Mucosa of stomach (tissue), 1 donor: ENCODE data around the gene HS3ST5.
"Not testable (repeated sequence)": the region's sequence is repeated elsewhere in the genome, so short reads cannot be mapped to it uniquely, and the experiment has no call there.

Source experiments
- H3K27me3 ChIP-seq: one replicate; pipeline ENCODE4 v1.7.0; 2013; ENCODE audit warnings: mild to moderate bottlenecking, low read length; ENCODE audit not compliant: control insufficient read depth, insufficient read depth
- H3K36me3 ChIP-seq: one replicate; pipeline ENCODE4 v1.7.0; 2013; ENCODE audit warnings: low read length; ENCODE audit not compliant: control insufficient read depth, insufficient read depth
- H3K4me1 ChIP-seq: one replicate; pipeline ENCODE4 v1.7.0; 2013; ENCODE audit warnings: mild to moderate bottlenecking, low read length; ENCODE audit not compliant: control insufficient read depth, insufficient read depth
- H3K4me3 ChIP-seq: one replicate; pipeline ENCODE4 v1.7.0; 2013; ENCODE audit warnings: low read length
- H3K9ac ChIP-seq: one replicate; pipeline ENCODE4 v1.7.0; 2013; ENCODE audit warnings: mild to moderate bottlenecking, low read length, moderate library complexity
- H3K9me3 ChIP-seq: one replicate; pipeline ENCODE4 v1.7.0; 2013; ENCODE audit warnings: mild to moderate bottlenecking, low read length, moderate library complexity; ENCODE audit not compliant: control insufficient read depth
- donor health status: Pancreatic carcinoma.

HS3ST5 gene

GRCh38 chr6:114096561-114097172, 246.2 kb downstream of the HS3ST5 start:
- Histone ChIP-seq H3K9ac (no peak overlapping the region), H3K4me1 (no peaks in the 10 kb centered on the region), H3K4me3 (no peak overlapping the region), H3K27me3 (no peaks in the 10 kb centered on the region), H3K9me3 (no peaks in the 10 kb centered on the region), H3K36me3 (no peaks in the 10 kb centered on the region)

DNA sequence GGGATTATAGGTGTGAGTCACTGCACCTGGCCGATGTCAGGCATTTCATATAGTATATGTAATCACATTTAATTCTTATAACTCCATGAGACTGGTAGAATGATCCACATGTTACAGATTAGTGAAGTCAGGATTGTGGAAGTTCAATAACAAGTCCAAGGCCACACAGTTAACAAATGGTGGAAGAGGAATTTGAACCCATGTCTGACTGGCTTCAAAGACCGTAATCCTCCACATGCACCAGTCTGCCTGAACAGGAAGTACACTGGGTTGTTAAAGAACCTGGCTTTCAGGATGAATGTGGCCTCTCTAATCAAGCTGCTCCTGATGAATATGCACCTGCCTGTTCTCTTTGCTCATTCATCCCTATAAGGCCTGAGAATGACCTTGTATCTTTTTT, 249.9 kb downstream of the HS3ST5 start:
- Histone ChIP-seq H3K4me3 (no peak overlapping the region), H3K9me3 (no peaks in the 10 kb centered on the region), H3K27me3 (no peaks in the 10 kb centered on the region), H3K9ac (no peak overlapping the region), H3K36me3 (no peaks in the 10 kb centered on the region), H3K4me1 (no peaks in the 10 kb centered on the region)

DNA sequence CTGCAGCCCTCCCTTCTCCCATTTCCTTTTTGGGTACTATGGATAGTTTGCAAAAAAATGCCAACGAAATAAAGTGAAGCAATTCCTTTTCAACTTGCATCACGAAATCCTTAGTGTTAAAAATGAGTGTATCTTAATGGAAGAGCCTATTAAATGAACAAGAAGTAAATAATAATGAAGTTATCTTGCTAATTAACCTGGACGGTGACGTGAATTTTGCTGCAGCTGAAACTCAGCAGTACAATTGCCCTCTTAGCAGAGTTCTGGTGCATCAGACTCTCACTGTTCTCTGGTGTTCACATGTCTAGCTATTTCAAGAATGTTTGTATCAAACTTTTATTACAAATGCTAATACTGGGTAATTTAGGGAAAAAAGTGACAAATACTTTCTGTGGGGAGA, 252.2 kb downstream of the HS3ST5 start:
- H3K9me3 ChIP-seq: no peaks in the 10 kb centered on the region
- H3K36me3 ChIP-seq: no peaks in the 10 kb centered on the region
- H3K9ac ChIP-seq: no peak overlapping the region
- H3K4me1 ChIP-seq: no peaks in the 10 kb centered on the region
- no peaks in the 10 kb centered on the region for H3K27me3 ChIP-seq
- no peak overlapping the region for H3K4me3 ChIP-seq

- no peaks in the 10 kb centered on the region for H3K4me1 ChIP-seq
- H3K9me3 ChIP-seq: no peaks in the 10 kb centered on the region
- H3K4me3 ChIP-seq: no peak overlapping the region
- H3K36me3 ChIP-seq: no peaks in the 10 kb centered on the region
- H3K9ac ChIP-seq: no peak overlapping the region
- H3K27me3 ChIP-seq: no peaks in the 10 kb centered on the region
Observed at GRCh38 chr6:114087496-114087895, 255.3 kb downstream of the HS3ST5 start.

DNA sequence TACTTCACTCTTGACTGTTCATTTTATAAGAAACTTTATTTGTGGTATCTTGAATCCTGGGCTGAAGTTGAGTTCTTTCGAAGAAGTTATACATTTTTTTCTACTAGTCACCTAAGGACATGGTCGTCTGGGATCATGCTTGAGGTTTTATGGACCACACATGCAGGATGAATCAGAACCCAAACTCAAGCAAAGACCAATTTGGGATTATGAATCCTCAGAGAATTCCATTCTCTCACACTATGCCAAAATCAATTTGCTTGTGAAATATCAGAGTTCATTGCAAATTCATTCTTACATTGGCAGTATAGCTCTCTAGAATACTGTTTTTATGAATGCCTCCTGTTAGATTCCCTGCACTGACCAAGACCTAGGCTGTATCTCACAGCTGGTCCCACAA, 257.6 kb downstream of the HS3ST5 start:
- no peak overlapping the region for H3K4me3 ChIP-seq
- no peaks in the 10 kb centered on the region for H3K4me1 ChIP-seq
- H3K36me3 ChIP-seq: no peaks in the 10 kb centered on the region
- no peaks in the 10 kb centered on the region for H3K27me3 ChIP-seq
- H3K9me3 ChIP-seq: no peaks in the 10 kb centered on the region
- H3K9ac ChIP-seq: no peak overlapping the region

- H3K4me1 ChIP-seq: no peaks in the 10 kb centered on the region
- no peaks in the 10 kb centered on the region for H3K9me3 ChIP-seq
- H3K27me3 ChIP-seq: no peaks in the 10 kb centered on the region
- H3K36me3 ChIP-seq: no peaks in the 10 kb centered on the region
- no peak overlapping the region for H3K9ac ChIP-seq
- no peak overlapping the region for H3K4me3 ChIP-seq
Observed at GRCh38 chr6:114084327-114084890, 258.4 kb downstream of the HS3ST5 start.

DNA sequence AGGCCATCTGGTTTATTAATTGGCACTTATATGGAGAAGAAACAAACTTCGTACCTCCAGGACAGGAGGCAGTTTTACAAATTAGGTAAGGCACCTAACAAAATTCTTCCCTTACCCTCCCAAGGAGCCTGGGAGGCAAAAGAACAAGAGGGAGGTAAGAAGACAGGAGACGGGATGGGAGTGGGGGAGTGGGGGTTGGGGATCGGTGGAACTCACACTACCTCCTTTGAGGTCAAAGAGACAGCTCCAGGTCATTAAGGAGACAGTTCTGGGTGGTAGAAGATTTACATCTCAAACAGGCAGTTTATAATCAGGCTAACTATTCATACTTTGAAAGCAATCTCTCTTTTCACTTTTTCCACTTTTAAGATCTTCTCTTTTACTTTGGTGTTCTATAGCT, 259.6 kb downstream of the HS3ST5 start:
- Histone ChIP-seq H3K27me3 (no peaks in the 10 kb centered on the region), H3K4me3 (no peak overlapping the region), H3K36me3 (no peaks in the 10 kb centered on the region), H3K9ac (no peak overlapping the region), H3K9me3 (no peaks in the 10 kb centered on the region), H3K4me1 (no peaks in the 10 kb centered on the region)

DNA sequence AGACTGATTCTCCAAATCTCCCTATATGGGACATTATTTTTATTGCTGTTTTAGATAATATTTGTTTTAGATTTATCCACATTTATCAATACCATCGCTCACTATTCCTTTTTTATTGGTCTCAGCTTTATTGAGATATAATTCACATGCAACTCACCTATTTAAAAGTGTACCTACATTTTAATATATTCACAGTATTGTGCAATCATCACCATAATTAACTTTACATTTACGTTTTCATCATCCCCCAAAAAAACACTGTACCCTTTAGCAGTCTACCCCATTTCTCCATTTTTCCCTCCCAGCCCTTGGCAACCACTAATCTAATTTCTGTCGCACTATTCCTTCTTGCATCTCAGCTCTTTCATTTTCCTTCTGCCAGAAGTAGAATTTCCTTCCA, 261.1 kb downstream of the HS3ST5 start:
- no peaks in the 10 kb centered on the region for H3K36me3 ChIP-seq
- no peak overlapping the region for H3K4me3 ChIP-seq
- H3K27me3 ChIP-seq: no peaks in the 10 kb centered on the region
- no peaks in the 10 kb centered on the region for H3K9me3 ChIP-seq
- no peaks in the 10 kb centered on the region for H3K4me1 ChIP-seq
- no peak overlapping the region for H3K9ac ChIP-seq

- Histone ChIP-seq H3K4me3 (no peak overlapping the region), H3K4me1 (no peaks in the 10 kb centered on the region), H3K36me3 (no peaks in the 10 kb centered on the region), H3K9ac (no peak overlapping the region), H3K27me3 (no peaks in the 10 kb centered on the region), H3K9me3 (no peaks in the 10 kb centered on the region)
Observed at GRCh38 chr6:114080891-114081510, 261.8 kb downstream of the HS3ST5 start.

GRCh38 chr6:114080410-114080809, 262.4 kb downstream of the HS3ST5 start:
- H3K4me3 ChIP-seq, H3K36me3 ChIP-seq, H3K9me3 ChIP-seq, H3K27me3 ChIP-seq, H3K4me1 ChIP-seq, H3K9ac ChIP-seq: not testable (repeated sequence)

- Histone ChIP-seq H3K27me3 (no peaks in the 10 kb centered on the region), H3K9ac (no peak overlapping the region), H3K4me3 (no peak overlapping the region), H3K9me3 (no peaks in the 10 kb centered on the region), H3K36me3 (no peaks in the 10 kb centered on the region), H3K4me1 (no peaks in the 10 kb centered on the region)
Observed at GRCh38 chr6:114075777-114076176, 267.0 kb downstream of the HS3ST5 start.

- H3K9ac ChIP-seq: no peak overlapping the region
- H3K9me3 ChIP-seq: no peaks in the 10 kb centered on the region
- H3K4me3 ChIP-seq: no peak overlapping the region
- no peaks in the 10 kb centered on the region for H3K36me3 ChIP-seq
- H3K4me1 ChIP-seq: no peaks in the 10 kb centered on the region
- H3K27me3 ChIP-seq: no peaks in the 10 kb centered on the region
Observed at GRCh38 chr6:114075300-114075699, 267.5 kb downstream of the HS3ST5 start.
